GM15510 (cell line): Measurements from ENCODE around the gene SPOCK2.

Experiments used
- POLR2A ChIP-seq: IDR thresholded peaks from 3 replicates; pipeline ENCODE4 v1.6.1; 2011; ENCODE audit warnings: borderline replicate concordance; ENCODE audit not compliant: insufficient read length; ENCODE audit errors: extremely low read depth

Gene SPOCK2

GRCh38 chr10:72072046-72072445 lies 16.3 kb downstream of the SPOCK2 start:
- TF ChIP-seq POLR2A, result no peak

DNA sequence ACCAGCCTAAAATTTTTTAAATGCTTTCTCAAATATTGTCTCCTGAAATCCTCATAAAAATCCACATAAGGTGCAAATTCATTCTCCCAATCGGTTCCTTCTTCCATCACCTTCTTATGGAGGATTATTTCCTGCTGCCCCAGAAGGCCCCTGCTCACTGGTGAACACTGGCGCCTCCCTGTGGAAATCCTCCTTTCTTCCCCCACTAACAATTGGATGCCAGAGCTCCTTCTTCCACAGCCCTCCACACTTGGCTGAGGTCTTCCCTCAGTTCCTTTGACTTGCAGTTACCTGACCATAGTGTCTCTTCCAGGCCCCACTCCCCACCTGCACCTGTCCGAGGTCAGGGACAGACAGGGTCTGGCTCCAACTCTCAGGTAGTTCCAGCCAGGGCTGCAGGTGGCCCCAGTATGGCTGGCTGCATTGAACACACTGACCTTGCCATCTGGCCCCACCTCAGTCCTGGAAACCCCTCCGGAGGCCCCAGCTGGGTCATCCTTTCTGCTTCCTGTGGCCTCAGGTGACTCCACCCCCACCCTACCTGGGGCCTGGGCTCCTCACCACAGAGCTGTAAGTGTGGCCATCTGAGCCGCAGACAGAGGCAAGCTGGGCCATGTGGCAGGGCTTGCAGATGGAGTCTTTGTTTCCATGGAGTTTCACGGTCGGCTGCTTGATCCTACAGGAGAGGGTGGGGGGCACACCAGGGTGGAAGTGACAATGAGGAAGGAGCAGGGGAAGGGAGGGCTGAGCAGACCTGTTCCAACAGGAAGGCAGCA lies 18.4 kb downstream of the SPOCK2 start:
- TF ChIP-seq POLR2A, result no peak

DNA sequence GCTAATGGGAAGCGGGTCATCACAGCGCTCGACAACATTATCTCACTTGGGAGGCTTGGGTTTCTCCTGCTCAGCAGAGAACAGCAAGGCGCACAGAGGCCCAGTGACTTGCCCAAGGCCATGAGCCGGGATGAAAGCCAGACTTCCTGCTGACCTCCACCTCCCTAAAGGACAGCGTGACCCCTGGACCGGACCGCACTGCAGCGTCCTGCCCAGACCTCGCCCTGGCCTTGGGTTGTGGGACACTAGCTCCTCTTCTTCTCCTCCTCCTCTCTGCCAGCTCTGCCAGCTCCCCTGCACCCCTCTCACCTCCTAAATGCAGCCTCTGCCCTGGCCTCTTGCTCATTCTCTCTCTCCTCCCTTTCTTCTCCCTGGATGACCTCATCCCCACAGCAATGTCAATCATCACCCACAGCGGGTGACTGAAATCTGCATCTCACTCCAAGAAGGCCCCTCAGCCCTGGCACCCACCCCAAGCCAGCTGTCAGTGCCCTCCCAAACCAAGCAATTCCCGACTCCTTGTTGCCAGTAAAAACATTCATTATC lies 19.4 kb downstream of the SPOCK2 start:
- no peak for TF ChIP-seq POLR2A

DNA sequence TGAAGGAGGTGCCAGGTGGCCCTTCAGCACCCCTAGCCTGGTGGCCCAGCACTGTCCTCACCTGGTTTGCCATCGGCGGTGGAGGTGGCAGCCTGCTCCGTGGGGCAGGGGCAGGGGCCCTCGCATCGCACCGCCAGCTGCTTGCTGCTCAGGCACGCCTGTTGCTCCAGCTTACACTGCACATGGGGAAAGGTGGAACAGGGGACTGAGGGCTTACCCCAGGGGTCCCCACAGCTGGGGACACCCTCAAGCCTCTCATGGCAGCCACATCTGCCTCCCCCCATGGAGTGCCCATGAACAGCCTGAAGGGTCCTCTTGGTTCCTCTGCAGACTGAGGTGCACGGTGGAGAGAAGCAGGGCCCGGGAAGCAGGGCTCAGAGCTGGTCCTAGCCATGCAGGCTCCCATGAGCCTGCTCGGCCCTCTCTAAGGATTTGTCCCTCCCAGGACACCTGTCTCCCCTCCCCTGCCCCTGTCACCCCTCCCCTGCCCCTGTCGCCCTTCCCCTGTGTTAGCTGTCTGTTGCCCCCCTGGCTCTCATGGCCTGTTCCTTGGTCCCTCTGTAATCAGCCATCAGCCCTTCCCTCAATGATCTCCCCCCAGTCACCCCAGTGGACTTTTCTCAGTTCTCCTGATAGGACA lies 20.1 kb downstream of the SPOCK2 start:
- no peak for TF ChIP-seq POLR2A

- TF ChIP-seq POLR2A, result no peak
Measured at GRCh38 chr10:72067463-72068125, 20.8 kb downstream of the SPOCK2 start.

DNA sequence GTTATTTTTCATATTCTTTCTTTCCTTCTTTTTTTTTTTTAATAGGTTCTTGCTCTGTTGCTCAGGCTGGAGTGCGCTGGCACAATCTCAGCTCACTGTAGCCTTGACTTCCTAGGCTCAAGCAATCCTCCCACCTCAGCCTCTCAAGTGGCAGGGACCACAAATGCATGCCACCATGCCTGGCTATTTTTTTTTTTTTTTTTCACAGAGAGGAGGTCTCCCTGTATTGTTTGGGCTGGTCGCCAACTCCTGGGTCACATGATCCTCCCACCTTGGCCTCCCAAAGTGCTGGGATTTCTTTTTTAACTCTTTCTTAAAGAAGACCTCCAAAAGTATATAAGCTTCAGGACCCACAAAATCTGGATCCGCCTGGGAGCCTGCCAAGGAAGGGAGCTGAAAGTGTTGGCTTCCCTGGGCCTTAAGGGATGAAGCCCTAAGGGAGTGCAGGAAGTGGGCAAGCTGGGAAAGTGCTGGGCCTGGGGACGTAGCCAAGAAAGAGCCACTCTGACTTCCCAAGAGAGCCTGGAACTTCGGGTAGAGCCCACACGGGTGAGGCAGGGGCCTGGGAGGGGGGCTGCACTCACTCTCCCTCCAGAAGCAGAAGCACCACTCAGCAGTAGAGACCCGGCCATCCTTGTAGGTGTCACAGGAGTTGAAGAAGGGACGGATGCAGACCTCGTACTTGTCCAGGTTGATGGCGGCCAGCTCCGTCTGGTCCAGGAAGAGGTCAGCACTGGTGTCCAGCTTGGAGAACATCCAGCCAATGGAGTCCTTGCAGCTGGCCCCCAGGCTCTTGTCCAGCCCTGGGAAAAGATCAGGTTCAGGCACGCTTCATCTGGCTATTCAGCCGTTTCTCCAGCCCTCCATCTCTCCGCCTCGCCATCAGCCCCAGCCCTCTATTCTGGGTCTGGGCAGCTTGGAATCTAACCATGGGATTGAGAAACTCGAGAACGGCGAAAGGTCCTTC lies 21.8 kb downstream of the SPOCK2 start:
- no peak for TF ChIP-seq POLR2A

GRCh38 chr10:72065439-72066025 lies 22.8 kb downstream of the SPOCK2 start:
- no peak for TF ChIP-seq POLR2A

- no peak for TF ChIP-seq POLR2A
Measured at GRCh38 chr10:72063703-72064391, 24.5 kb downstream of the SPOCK2 start.

- TF ChIP-seq POLR2A, result no peak
Measured at GRCh38 chr10:72062832-72063702, 25.3 kb downstream of the SPOCK2 start.

- no peak for TF ChIP-seq POLR2A
Measured at GRCh38 chr10:72062382-72062781, 26.0 kb downstream of the SPOCK2 start.

DNA sequence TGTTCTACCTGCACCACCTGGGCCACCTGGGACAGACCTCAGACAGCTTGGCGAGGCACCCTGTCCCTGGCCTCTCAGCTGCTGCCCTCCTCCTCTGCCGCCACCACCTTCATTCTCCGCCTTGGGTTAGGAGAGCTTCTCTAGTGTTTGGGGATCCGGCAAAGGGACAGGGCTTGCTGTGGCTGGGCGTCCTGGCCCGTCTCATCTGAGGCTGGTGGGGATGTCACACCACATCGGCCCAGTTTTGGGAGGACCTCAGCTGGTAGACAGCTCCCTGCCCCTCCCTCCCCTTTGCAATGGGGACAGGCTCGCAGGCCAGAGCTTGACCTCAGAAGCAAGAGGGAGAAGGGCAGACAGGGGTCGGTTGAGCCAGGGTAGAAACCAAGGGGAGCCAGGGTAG lies 26.4 kb downstream of the SPOCK2 start:
- no peak for TF ChIP-seq POLR2A

- TF ChIP-seq POLR2A, result no peak
Measured at GRCh38 chr10:72061491-72061890, 26.9 kb downstream of the SPOCK2 start.
